Measurements from ENCODE around the gene TOPORS.
A peak's percentile ranks its signal among the peaks of the same experiment; 100 is the strongest.
"Not testable (repeated sequence)": the region's sequence is repeated elsewhere in the genome, so short reads cannot be mapped to it uniquely, and the experiment has no call there.

The TOPORS gene

DNA sequence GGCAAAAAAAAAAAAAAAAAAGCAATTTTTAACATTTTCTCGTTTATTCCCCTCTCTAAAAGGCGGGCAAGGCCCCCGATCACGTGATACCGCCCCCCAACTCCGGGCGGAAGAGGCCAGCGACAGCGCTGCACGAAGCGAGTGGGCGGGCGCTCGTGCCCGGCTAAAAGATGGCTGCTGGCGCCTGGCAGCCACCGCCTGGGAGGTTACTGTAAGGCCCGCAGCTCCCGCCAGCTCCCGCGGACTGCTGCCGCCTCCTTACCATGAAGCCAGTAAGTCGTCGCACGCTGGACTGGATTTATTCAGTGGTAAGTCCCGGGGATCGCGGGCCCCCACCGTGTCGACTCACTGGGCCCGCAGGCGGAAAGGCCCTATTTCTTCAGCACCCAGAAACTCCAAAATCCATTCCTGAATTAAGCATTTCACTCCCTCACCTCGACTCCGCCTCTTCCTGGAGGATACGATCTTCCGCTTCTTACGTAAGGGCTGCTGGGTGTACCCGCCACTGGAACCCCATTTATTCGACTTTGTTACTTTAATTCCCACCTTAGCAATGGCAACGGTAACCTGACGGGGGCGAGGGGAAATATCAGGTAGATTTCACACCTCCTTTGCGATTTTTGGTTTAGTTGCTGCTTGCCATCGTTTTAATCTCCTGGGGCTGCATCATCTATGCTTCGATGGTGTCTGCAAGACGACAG, at the start of gene TOPORS, which contains the start of gene SMIM27:
Gene TOPORS (minus strand): TSS at position 415 of the 701 bp plus-strand sequence. CDS start 150 bp downstream, at position 265.
Gene SMIM27 (plus strand): TSS at position 156 of the 701 bp plus-strand sequence. CDS start 108 bp downstream, at position 264.
- peak; percentile 72 for DNase-seq (ENCODE audit: low read depth)

DNA sequence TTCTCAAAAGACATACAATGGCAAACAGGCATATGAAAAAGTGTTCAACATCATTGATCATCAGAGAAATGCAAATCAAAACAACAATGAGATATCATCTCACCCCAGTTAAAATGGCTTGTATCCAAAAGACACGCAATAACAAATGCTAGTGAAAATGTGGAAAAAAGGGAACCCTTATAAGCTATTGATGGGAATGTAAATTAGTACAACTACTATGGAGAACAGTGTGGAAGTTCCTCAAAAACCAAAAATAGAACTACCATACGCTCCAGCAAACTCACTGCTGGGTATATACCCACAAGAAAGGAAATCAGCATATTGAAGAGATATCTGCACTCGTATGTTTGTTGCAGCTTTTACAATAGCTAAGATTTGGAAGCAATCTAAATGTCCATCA, 46.6 kb upstream of the TOPORS start:
- DNase-seq (ENCODE audit: low read depth); H3K4me3 ChIP-seq (ENCODE audit: low read depth, low read length): not testable (repeated sequence)

More for the DNA sequence above, at the start of gene TOPORS, which contains the start of gene SMIM27:
- peak within 1 kb of the TSS; percentile 82 for H3K4me3 ChIP-seq (ENCODE audit: low read depth, low read length)

DNA sequence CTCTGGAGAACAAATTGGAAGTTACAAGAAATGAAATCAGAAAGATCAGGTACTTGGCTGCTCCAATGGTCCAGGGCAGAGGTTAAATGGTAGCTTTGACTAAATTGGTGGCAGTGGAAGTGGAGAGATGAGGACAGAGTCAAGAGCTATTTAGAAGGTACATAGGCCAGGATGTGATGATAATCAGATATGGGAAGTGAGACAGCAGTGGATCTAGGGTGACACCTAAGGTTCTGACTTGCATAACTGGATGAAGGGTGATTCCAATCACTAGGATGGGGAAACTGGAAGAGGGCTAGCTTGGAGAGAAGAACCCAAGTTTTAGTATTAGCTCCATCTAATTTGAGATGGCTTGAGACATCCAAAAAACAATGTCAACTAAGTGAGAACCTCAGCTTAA, 44.5 kb upstream of the TOPORS start:
- DNase-seq (ENCODE audit: low read depth): no peak
- no peak overlapping the region for H3K4me3 ChIP-seq (ENCODE audit: low read depth, low read length)

DNA sequence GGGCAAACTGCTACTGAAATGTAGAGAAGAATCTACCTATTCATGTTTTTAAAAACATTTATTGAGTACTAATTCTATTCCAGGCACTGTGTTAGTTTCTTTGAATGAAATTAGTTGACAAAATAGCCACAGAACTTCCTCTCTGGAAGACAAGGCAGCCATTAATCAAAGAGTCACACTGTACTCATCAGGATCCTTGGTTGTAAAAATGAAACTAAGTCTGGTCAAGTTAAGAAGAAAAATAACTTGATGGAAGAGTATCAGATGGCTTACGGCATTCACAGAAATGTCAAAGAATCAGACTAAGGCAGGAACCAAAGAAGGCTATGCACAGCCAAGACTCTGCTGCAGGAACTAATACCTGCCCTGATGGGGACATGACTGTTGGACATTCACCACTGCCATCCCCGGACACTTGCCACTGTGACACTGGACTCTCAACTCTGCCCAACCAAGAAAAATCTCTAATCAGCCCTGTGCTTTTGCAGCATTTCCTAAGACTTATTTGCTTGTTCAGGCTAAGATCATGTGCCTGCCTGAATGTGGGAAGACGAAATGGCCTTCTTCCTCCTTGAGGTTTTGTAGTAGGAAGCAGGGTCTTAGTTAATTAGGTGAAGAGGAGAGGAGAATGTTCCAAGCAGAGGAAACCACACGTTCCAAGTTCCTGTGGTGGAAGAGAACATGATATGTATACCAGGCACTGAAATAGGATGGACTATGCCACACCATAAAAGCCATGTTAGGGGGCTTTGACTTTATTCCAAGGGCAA, 43.9 kb upstream of the TOPORS start:
- no peak for DNase-seq (ENCODE audit: low read depth)
- no peak overlapping the region for H3K4me3 ChIP-seq (ENCODE audit: low read depth, low read length)

DNA sequence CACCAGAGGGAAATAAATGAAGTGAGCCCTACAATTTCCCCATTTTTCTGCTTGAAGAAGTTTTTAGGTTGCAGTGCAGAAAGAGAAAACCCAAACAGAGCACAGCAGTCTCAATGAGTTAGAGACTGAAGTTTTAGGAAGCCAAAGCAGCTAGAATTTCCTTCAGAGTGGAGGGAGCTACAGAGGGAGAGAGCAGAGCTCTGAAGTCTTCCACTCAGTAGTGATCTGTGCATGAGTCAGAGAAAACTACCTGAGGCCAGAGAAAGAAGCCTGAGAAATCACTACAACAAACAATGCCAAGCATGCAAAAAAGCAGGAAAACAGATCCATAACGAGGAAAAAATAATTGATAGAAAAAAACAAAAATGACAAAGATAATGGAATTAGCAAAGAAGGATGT, 38.5 kb upstream of the TOPORS start:
- no peak overlapping the region for H3K4me3 ChIP-seq (ENCODE audit: low read depth, low read length)
- no peak for DNase-seq (ENCODE audit: low read depth)

DNA sequence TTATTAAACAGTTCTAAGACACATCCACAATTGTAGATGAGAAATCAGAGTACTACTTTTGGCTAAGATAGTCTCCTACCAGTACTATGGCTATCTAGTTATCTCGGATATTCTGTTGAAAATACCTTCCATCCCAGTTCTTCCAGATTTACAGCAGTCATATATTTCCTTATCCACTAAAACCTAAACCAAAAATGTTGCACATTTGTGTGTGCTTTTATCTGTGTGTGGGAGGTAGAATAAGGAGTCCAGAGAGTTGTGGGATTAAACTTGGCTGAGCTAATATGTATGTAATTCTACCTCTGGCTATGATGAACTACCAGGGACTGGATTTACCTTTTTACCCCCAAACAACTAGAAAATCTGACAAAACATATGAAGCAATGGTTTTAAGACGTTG, 38.1 kb upstream of the TOPORS start:
- no peak overlapping the region for H3K4me3 ChIP-seq (ENCODE audit: low read depth, low read length)
- no peak for DNase-seq (ENCODE audit: low read depth)

DNA sequence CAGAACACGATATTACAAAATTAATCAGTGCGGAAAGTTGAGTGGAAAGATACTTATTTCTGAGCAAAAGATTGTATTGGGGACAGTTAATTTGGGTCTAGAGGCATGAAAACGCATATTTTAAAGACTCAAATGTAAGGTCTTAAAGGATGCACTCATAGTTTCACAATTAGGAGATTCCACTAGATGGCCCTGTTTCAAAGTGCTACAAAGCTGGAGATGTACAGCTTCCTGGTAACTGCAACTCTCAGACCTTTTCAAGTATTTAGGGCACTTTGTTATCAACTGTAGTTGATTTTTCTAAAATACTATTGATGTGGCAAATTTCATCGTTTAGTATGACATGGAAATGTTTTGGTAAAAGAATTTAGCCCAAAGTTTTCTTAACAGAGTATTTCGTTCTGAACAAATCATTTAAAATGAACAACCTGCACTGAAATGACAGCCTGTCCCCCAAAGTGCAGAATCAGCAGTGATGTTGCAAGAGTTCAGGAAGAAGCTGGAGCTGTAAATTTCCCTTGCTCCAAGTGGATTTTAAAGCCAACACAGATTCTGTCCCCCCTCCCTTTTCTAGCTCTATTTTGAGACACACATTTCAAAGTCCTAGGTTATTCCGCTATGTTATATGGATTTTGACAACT, 36.8 kb upstream of the TOPORS start:
- no peak overlapping the region for H3K4me3 ChIP-seq (ENCODE audit: low read depth, low read length)
- peak; percentile 17 for DNase-seq (ENCODE audit: low read depth)

DNA sequence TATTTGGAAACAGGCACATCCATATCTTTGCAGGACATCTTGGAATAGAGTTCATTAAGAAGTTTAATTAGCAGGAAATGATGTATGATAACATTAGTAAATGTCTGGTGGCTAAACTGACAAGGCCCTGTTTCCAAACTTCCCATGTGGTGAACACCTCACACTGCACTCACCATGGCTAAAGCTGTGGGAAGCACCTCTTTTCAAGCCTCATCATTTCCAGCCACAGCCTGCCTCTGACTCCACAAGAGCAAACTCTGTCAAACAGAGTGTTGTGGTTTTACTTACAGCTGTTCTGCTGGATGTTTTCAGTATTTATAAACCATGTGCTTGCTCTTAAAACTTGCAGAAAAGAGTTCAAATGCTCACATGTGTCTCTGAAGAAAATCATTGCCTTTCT, 35.5 kb upstream of the TOPORS start:
- no peak for DNase-seq (ENCODE audit: low read depth)
- no peak overlapping the region for H3K4me3 ChIP-seq (ENCODE audit: low read depth, low read length)

DNA sequence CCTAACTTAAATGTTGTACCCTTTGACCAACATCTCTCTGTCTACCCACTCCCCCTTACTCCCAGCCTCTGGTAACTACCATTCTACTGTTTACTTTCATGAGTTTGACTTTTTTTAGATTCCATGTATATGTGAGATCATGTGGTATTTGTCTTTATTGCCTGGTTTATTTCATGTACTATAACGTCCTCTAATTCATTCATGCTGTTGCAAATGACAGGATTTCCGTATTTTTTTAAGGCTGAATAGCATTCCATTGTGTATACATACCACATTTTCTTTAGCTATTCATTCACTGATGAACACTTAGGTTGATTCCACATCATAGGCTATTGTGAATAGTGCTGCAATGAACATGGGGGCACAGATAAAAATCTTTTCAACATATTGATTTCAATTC, 32.4 kb upstream of the TOPORS start:
- DNase-seq (ENCODE audit: low read depth): no peak
- H3K4me3 ChIP-seq (ENCODE audit: low read depth, low read length): no peak overlapping the region

DNA sequence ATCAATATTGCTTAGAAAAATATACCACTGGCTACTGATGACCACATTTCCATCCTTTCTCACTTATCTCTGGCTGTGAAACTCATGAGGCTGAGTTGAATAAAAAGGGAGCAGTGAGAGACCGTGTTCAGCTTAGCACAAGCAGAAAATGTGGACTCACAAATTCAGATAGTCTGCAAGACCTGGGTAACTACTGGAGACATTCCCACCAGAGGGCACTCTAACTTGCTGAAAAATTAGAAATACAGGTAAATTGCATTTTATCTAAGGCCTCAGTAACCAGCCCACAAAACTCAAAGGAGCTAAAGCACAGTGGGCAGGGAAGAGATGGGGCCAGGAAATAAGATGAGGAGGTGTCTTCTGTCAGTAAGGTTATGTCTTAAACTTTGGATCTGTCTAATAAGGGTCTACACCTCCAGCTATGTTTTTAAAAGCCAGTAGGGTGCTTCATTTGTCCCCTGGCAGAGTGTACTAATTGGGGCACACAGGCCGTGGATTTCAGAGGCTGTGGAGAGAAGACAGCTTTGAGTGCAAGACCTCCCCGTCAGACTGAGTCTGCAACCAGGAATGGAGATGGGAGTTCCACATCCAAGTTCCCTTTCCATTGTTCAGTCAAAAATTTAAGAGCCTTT, 29.2 kb upstream of the TOPORS start:
- DNase-seq (ENCODE audit: low read depth): peak; percentile 19
- H3K4me3 ChIP-seq (ENCODE audit: low read depth, low read length): no peak overlapping the region

DNA sequence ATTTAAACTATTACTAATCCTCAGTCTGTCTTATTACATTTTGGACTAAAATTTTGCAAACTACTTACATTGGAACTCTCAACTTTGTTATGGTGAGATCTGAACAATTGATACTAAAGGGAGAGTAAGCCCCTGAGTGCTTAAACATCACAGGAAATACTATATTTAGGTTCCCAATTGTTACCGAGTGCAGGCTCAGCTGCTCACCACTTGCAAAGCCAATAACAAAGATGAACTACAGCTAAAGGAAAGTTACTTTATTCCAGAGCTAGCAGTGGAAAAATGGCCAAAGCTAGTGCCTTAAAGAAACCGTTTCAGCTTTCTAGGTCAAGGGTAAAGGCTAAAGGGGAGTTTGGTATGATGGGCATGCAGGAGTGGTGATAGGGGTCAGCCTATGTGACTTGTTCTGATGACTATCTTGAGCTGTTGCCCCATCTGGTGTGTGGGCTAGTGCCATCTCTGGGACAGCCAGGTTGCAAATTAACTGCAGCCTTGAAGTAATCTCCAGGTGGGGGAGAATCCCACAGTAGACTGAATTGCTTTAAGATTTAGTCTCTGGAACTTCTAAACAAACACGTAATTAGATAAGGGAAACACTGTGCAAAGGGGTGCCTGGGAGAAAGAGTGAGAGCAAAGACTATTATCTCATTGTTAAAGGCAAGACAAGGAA, 28.4 kb upstream of the TOPORS start:
- no peak overlapping the region for H3K4me3 ChIP-seq (ENCODE audit: low read depth, low read length)
- DNase-seq (ENCODE audit: low read depth): no peak

DNA sequence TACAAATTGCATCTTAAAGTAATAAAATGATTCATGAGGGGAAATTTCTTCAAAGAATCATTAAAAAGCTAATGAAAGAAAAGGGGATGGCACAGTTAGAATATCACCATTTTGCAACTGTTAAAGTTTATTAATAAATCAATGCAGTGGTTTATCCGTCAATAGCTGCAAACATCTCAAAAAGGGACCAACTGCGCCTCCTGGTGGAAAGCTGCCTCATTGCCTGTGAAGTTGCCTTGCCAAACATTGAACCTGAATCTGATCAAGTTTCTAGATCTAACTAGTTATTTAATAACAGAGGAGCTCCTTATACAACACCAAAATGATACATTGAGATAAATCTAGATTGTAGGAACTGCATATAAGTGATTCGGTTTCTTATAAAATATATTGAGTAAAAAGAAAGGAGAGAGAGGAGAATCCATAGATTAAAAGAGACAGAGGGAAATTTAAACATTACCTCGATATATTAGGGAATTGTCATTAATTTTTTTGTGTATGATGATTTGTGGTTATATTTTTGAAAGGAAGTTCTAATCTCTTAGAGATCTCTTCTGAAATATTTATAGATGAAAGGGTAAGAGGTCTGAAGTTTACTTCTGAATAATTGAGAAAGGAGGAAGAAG, 27.4 kb upstream of the TOPORS start:
- no peak overlapping the region for H3K4me3 ChIP-seq (ENCODE audit: low read depth, low read length)

DNA sequence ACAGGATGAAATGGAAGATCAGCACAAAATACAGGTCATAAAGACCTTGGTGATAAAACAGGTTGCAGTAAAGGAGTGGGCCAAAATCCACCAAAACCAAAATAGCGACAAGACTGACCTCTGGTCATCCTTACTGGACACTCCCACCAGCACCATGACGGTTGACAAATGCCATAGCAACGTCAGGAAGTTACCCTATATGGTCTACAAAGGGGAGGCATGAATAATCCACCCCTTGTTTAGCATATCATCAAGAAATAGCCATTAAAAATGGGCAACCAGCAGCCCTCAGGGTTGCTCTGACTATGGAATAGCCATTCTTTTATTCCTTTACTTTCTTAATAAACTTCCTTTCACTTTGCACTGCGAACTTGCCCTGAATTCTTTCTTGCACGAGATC, 26.6 kb upstream of the TOPORS start:
- DNase-seq (ENCODE audit: low read depth): no peak
- no peak overlapping the region for H3K4me3 ChIP-seq (ENCODE audit: low read depth, low read length)

More for the DNA sequence above, 27.4 kb upstream of the TOPORS start:
- peak; percentile 12 for DNase-seq (ENCODE audit: low read depth)

DNA sequence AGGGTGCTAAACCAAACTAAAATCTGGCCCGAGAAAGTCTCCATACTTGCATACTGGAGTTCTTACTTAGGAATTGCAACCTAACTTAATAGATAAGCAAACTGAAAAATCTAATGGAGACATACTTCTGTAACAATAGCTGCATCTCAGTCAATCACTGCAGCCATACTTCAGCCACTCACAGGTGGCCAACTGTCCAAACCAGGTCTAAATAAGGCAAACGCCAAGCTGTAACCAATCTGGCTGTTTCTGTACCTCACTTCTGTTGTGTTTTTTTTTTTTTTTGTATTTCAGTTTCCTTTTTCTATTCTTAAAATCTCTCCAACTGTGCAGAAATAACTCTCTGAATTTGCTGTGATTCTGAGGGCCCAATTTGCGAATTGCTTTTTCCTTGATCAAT, 24.9 kb upstream of the TOPORS start:
- no peak overlapping the region for H3K4me3 ChIP-seq (ENCODE audit: low read depth, low read length)
- DNase-seq (ENCODE audit: low read depth): no peak

DNA sequence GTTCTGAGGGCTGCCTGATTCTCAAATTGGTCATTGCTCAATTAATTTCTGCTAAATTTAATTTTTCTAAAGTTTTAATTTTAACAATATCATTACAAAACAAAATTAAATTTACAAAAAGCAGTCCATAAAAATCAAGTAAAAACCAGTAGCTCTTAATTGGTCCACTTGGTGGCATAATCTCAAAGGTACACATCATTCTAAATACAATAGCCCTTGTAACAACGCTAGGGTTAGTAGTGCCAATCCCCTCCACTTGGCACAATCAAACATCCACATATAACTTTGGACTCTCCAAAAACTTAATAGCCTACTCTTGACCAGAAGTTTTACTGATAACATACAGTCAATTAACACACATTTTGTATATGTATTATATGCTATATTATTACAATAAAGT, 22.5 kb upstream of the TOPORS start:
- no peak for DNase-seq (ENCODE audit: low read depth)
- no peak overlapping the region for H3K4me3 ChIP-seq (ENCODE audit: low read depth, low read length)

DNA sequence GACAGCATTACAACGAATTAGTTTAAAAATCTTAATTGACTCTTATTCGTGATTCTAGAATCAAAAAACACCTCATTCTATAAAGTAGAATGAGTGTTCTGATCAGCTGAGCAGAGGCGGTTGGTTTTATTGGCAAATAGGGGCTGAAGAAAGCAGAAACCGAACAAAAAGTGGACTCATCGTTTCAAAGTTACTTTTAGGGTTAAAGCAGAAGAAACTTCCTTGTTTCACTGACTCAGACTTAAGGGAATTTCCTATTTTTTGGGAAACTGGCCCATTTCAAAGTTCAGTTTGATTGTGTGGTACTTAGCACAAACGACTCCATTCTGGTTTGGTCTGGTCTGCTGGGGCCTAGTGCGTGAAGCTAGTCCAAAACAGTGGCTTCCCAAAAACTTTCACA, 21.4 kb upstream of the TOPORS start:
- no peak overlapping the region for H3K4me3 ChIP-seq (ENCODE audit: low read depth, low read length)
- DNase-seq (ENCODE audit: low read depth): no peak

DNA sequence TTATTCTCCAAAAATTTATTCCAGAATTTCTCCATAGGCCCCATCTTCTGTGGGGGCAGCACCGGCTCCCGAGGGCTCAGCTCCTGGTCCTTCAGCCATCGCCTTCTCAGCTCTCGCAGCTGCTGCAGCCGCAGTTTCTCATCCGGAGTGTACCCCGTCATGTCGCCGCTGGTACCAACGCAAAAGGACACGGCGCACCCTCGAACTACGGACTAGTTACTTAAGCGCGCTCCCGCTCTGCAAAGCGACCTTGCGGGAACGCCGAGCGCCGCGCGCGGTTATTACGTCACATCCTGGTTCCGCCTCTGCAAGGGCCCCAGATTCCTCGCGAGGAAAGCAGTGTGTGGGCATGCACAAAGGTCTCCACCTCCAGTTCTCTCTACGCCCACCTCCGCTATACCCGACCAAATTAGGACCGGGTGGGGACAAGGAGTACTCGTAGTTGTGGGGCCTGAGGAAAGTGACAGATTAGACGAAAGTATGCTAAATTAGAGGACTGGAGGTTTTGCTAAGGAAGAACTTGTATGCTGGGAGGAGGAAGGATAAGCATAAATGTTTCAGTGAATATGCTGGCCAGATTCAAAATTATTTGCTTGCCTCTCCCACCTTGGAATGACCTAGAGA, 20.6 kb upstream of the TOPORS start, which contains the start of gene NDUFB6:
Gene NDUFB6 (minus strand): TSS at position 260 of the 624 bp plus-strand sequence. CDS start 99 bp downstream, at position 161.
- DNase-seq (ENCODE audit: low read depth): peak; percentile 66
- H3K4me3 ChIP-seq (ENCODE audit: low read depth, low read length): peak within 1 kb of the TSS; percentile 98

Data from skeletal muscle cell (primary cell).